Stimulated activated CD4-positive, alpha-beta T cell treated with anti-CD3 and anti-CD28 coated beads, Interleukin-1b, Interleukin-23, amount 100 ng/mL, for 1 hour (primary cell): ENCODE measurements around the gene KDM1B.
"Not testable (repeated sequence)": the region's sequence is repeated elsewhere in the genome, so short reads cannot be mapped to it uniquely, and the experiment has no call there.

Experiments used
- DNase-seq, 2 donors: peaks; one replicate each; pipeline ENCODE4 v3.0.0-alpha.2; 2020; ENCODE audit warnings: low read depth in 2 of 2

The KDM1B gene

GRCh38 chr6:18228590-18228989 is 73.4 kb downstream of the KDM1B start:
- not testable (repeated sequence) for DNase-seq

GRCh38 chr6:18231856-18232255 is 76.6 kb downstream of the KDM1B start:
- DNase-seq: not testable (repeated sequence)

GRCh38 chr6:18233770-18234169 is 78.5 kb downstream of the KDM1B start:
- not testable (repeated sequence) for DNase-seq

- DNase-seq: no peak
Observed at GRCh38 chr6:18234564-18234963, 79.3 kb downstream of the KDM1B start.

- DNase-seq: no peak
Observed at GRCh38 chr6:18235524-18235923, 80.3 kb downstream of the KDM1B start.

- no peak for DNase-seq
Observed at GRCh38 chr6:18237167-18237566, 81.9 kb downstream of the KDM1B start.

- no peak for DNase-seq
Observed at GRCh38 chr6:18240230-18240629, 85.0 kb downstream of the KDM1B start.

- no peak for DNase-seq
Observed at GRCh38 chr6:18241208-18242038, 86.2 kb downstream of the KDM1B start.

GRCh38 chr6:18242062-18242851 is 87.0 kb downstream of the KDM1B start:
- DNase-seq: no peak

GRCh38 chr6:18243302-18243893 is 88.2 kb downstream of the KDM1B start:
- DNase-seq: no peak

- DNase-seq: no peak
Observed at GRCh38 chr6:18244251-18244650, 89.0 kb downstream of the KDM1B start.

- no peak for DNase-seq
Observed at GRCh38 chr6:18245079-18245478, 89.9 kb downstream of the KDM1B start.

- DNase-seq: no peak
Observed at GRCh38 chr6:18245642-18246041, 90.4 kb downstream of the KDM1B start.

- DNase-seq: no peak
Observed at GRCh38 chr6:18246205-18246604, 91.0 kb downstream of the KDM1B start.

GRCh38 chr6:18247002-18247401 is 91.8 kb downstream of the KDM1B start:
- DNase-seq: no peak

GRCh38 chr6:18248698-18249097 is 93.5 kb downstream of the KDM1B start:
- DNase-seq: no peak

- DNase-seq: no peak
Observed at GRCh38 chr6:18249271-18249670, 94.0 kb downstream of the KDM1B start.

- DNase-seq: no peak
Observed at GRCh38 chr6:18253635-18254034, 98.4 kb downstream of the KDM1B start.

- no peak for DNase-seq
Observed at GRCh38 chr6:18254793-18255192, 99.6 kb downstream of the KDM1B start.

- no peak for DNase-seq
Observed at GRCh38 chr6:18259675-18260447, 104.6 kb downstream of the KDM1B start.

- no peak for DNase-seq
Observed at GRCh38 chr6:18260448-18261106, 105.4 kb downstream of the KDM1B start.
